ENCODE results near the gene ACER3.

GRCh38 chr11:76919467-76919866 lies 58.7 kb downstream of the ACER3 start:
- no peak for TF ChIP-seq POLR2A (IDR thresholded peaks at IDR 0.05; ENCODE audit: low read depth, low read length)
- TF ChIP-seq, protein P1, sequence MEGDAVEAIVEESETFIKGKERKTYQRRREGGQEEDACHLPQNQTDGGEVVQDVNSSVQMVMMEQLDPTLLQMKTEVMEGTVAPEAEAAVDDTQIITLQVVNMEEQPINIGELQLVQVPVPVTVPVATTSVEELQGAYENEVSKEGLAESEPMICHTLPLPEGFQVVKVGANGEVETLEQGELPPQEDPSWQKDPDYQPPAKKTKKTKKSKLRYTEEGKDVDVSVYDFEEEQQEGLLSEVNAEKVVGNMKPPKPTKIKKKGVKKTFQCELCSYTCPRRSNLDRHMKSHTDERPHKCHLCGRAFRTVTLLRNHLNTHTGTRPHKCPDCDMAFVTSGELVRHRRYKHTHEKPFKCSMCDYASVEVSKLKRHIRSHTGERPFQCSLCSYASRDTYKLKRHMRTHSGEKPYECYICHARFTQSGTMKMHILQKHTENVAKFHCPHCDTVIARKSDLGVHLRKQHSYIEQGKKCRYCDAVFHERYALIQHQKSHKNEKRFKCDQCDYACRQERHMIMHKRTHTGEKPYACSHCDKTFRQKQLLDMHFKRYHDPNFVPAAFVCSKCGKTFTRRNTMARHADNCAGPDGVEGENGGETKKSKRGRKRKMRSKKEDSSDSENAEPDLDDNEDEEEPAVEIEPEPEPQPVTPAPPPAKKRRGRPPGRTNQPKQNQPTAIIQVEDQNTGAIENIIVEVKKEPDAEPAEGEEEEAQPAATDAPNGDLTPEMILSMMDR (conservative IDR thresholded peaks at IDR 0.05; ENCODE audit: low read depth, low read length): no peak
- TF ChIP-seq USF2 (IDR thresholded peaks at IDR 0.05; ENCODE audit: low read depth, low read length): no peak
- TF ChIP-seq MXI1 (IDR thresholded peaks at IDR 0.05; ENCODE audit: borderline replicate concordance, low read depth, low read length): no peak
- no peak for TF ChIP-seq RFX5 (IDR thresholded peaks at IDR 0.05; ENCODE audit: low read depth, low read length)
- TF ChIP-seq BHLHE40 (IDR thresholded peaks at IDR 0.05; ENCODE audit: low read depth, low read length): no peak
- TF ChIP-seq RCOR1 (IDR thresholded peaks at IDR 0.05; ENCODE audit: insufficient replicate concordance, low read length): no peak
- no peak for TF ChIP-seq MAFK (IDR thresholded peaks at IDR 0.05; ENCODE audit: low read depth, low read length)
- TF ChIP-seq MAZ (IDR thresholded peaks at IDR 0.05; ENCODE audit: borderline replicate concordance, low read depth, low read length): no peak
- TF ChIP-seq CHD1 (IDR thresholded peaks at IDR 0.05; ENCODE audit: low read depth, low read length): no peak
- TF ChIP-seq SMC3 (IDR thresholded peaks at IDR 0.05; ENCODE audit: low read depth, low read length): no peak
- no peak for TF ChIP-seq RAD21 (IDR thresholded peaks at IDR 0.05; ENCODE audit: low read length)
- TF ChIP-seq, protein P2, sequence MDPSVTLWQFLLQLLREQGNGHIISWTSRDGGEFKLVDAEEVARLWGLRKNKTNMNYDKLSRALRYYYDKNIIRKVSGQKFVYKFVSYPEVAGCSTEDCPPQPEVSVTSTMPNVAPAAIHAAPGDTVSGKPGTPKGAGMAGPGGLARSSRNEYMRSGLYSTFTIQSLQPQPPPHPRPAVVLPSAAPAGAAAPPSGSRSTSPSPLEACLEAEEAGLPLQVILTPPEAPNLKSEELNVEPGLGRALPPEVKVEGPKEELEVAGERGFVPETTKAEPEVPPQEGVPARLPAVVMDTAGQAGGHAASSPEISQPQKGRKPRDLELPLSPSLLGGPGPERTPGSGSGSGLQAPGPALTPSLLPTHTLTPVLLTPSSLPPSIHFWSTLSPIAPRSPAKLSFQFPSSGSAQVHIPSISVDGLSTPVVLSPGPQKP (IDR thresholded peaks at IDR 0.05; ENCODE audit: borderline replicate concordance, low read depth, low read length): no peak
